T-cell (primary cell): ENCODE data around the gene MRTFA. TPM values are rescaled to one million over a fixed set of nuclear protein-coding genes. Genes with fewer than 3 reads are reported as not detected.

Experiments used
- ATAC-seq, 4 experiments: fragments of 200-7000 bp in 3 of 4; fragments of 150-1000 bp in 1 of 4; cut with Tn5 transposase; replicated peaks in 1 of 4; 1 replicate in 3 of 4; 2 replicates in 1 of 4; pipeline ENCODE4 v1.10.0; 2021; ENCODE audit warnings: moderate library complexity in 3 of 4, mild to moderate bottlenecking in 2 of 4, moderate number of reproducible peaks in 1 of 4
- CTCF ChIA-PET, 2 donors: fragments of 300-600 bp; sonication (Branson Sonifier 250); formaldehyde crosslinking; loops; one replicate each; lab custom pipeline; 2022; ENCODE audit warnings: antibody characterized with exemption in 2 of 2; lab: Charles Lee
- POLR2A ChIA-PET, 2 donors: fragments of 300-600 bp; sonication (Branson Sonifier 250); formaldehyde crosslinking; loops; one replicate each; lab custom pipeline; 2022; ENCODE audit warnings: antibody characterized with exemption in 2 of 2; lab: Charles Lee
- DNase-seq, 35 experiments: peaks; one replicate each; pipeline versions ENCODE4 v3.0.0 to v3.0.0-alpha.2; 2013 to 2023
- H3K27ac ChIP-seq: one replicate; pipeline ENCODE4 v1.5.1; 2013; ENCODE audit warnings: low read length
- H3K27me3 ChIP-seq, 2 experiments: replicated peaks in 1 of 2; 1 replicate in 1 of 2; 2 replicates in 1 of 2; pipeline versions ENCODE4 v1.6.1 to v1.7.0; 2013; ENCODE audit warnings: low read length in 1 of 2, mixed read lengths in 1 of 2; ENCODE audit not compliant: control insufficient read depth in 2 of 2, insufficient read depth in 2 of 2; ENCODE audit errors: extremely low read depth in 1 of 2
- H3K36me3 ChIP-seq, 2 donors: 1 replicate in 1 of 2; 2 replicates in 1 of 2; pipeline versions ENCODE4 v1.6.1 to v1.7.0; 2013; ENCODE audit warnings: low read length in 1 of 2; ENCODE audit not compliant: control insufficient read depth in 2 of 2, insufficient read depth in 1 of 2; ENCODE audit errors: extremely low read depth in 1 of 2
- H3K4me1 ChIP-seq, 2 experiments: 1 replicate in 1 of 2; 2 replicates in 1 of 2; pipeline versions ENCODE4 v1.6.1 to v1.7.0; 2013; ENCODE audit warnings: low read length in 2 of 2, mixed read lengths in 1 of 2; ENCODE audit not compliant: insufficient read depth in 2 of 2, control insufficient read depth in 1 of 2; ENCODE audit errors: extremely low read depth in 1 of 2
- H3K4me3 ChIP-seq, 2 donors: 1 replicate in 1 of 2; 2 replicates in 1 of 2; pipeline versions ENCODE4 v1.5.1 to v1.7.0; 2013; ENCODE audit warnings: mild to moderate bottlenecking in 2 of 2, low read length in 1 of 2, moderate library complexity in 1 of 2; ENCODE audit not compliant: control insufficient read depth in 1 of 2; ENCODE audit errors: extremely low read depth in 1 of 2
- H3K9me3 ChIP-seq: 2 replicates; pipeline ENCODE4 v1.7.0; 2013
- H3K27ac Mint-ChIP-seq, 2 donors: one replicate each; pipeline ENCODE4 v1.8.0; 2020 to 2021; ENCODE audit warnings: mild to moderate bottlenecking in 2 of 2, mixed read lengths in 2 of 2
- H3K27me3 Mint-ChIP-seq, 2 donors: one replicate each; pipeline ENCODE4 v1.8.0; 2021 to 2022; ENCODE audit warnings: mixed read lengths in 2 of 2
- H3K36me3 Mint-ChIP-seq: one replicate; pipeline ENCODE4 v1.8.0; 2021; ENCODE audit warnings: mixed read lengths
- H3K4me1 Mint-ChIP-seq, 3 donors: one replicate each; pipeline ENCODE4 v1.8.0; 2020 to 2022; ENCODE audit warnings: mixed read lengths in 3 of 3, mild to moderate bottlenecking in 1 of 3
- H3K4me3 Mint-ChIP-seq, 3 donors: one replicate each; pipeline ENCODE4 v1.8.0; 2020 to 2022; ENCODE audit warnings: mild to moderate bottlenecking in 3 of 3, mixed read lengths in 3 of 3, moderate library complexity in 3 of 3
- H3K9me3 Mint-ChIP-seq, 3 donors: one replicate each; pipeline ENCODE4 v1.8.0; 2020 to 2022; ENCODE audit warnings: mixed read lengths in 3 of 3
- WGBS: methylation state at CpG from one replicate; pipeline ENCODE4 v1.1.5; 2013; ENCODE audit warnings: missing lambda C conversion rate; ENCODE audit not compliant: insufficient coverage; 5-methylcytosine and 5-hydroxymethylcytosine counted together
- total RNA-seq, 35 experiments: library from RNA in 6 of 35; stranded (reverse) in 6 of 35; fragments of 120-200 nt in 1 of 35; gene quantifications; one replicate each; pipeline versions ENCODE4 v1.2.1 to v1.2.4 and lab custom pipeline; 2013 to 2026

MRTFA gene
- total RNA-seq, 5 donors from 2014 or later (not counting 1 experiment from before 2014, with no cell fraction given), result 81.9 to 118 (median 114) TPM

DNA sequence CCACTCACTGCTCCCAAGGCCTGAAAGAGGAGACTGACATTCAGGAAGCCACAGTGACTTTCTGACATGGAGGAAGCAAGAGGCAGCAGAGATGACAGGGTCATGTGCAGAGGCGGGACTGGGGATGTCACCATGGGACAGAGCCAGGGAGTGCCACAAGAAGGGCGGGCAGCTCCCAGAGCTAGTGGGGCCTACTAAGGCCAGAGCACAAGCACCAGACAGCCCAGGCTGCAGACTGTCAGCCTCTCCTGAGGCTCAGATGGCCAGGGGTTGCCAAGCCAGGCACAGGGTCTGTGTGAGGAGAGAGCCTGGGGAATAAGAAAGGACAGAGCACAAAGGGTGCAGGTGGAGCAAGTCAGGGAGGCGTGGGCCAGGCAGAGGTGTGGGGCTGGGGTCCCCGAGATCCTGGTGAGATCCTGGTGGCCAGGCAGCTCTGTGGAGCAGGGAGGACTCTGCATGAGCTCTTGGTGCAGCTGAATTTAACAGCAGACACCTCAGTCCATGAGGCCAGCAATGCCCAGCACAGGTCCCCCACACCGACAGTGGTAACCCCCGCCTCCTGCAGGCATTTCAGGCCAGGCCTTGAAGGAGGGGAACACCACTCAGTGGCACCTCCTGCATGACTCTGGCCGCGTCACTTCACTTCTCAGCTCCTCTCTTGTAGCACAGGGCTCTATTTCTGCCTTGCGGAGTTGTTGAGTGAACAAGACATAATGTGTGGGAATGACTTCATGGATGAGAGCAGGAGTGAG lies 213.8 kb downstream of the MRTFA start:
- ChIA-PET CTCF (no interaction called here), POLR2A (no interaction called here)
- H3K27me3 Mint-ChIP-seq, result no peaks in the 10 kb centered on the region
- Histone ChIP-seq H3K36me3 (peaks cover 42 to 100% of the 10 kb centered on the region in 2 donors), H3K4me3 (no peak overlapping the region), H3K4me1 (peaks cover 0 to 24% of the 10 kb centered on the region in 2 experiments), H3K27me3 (no peaks in the 10 kb centered on the region), H3K9me3 (no peaks in the 10 kb centered on the region), H3K27ac (no peak overlapping the region)
- ATAC-seq, result no peak
- peaks cover 10 to 29% (median 13%) of the 10 kb centered on the region in 3 donors for H3K4me1 Mint-ChIP-seq
- no peak for DNase-seq
- no peak overlapping the region for H3K4me3 Mint-ChIP-seq
- no peaks in the 10 kb centered on the region for H3K9me3 Mint-ChIP-seq
- peak overlapping the region; percentile 26 to 58 for H3K27ac Mint-ChIP-seq
- 99% methylated on average over 7 of the region's 9 CpGs for whole genome bisulfite sequencing
- H3K36me3 Mint-ChIP-seq, result peaks cover 50% of the 10 kb centered on the region

GRCh38 chr22:40421941-40422340 lies 214.6 kb downstream of the MRTFA start:
- no peak for DNase-seq
- H3K4me3 Mint-ChIP-seq, result no peak overlapping the region
- H3K4me1 Mint-ChIP-seq, result peaks cover 10 to 30% (median 12%) of the 10 kb centered on the region in 3 donors
- Histone ChIP-seq H3K36me3 (peaks cover 39 to 99% of the 10 kb centered on the region in 2 donors), H3K4me3 (no peak overlapping the region), H3K27ac (no peak overlapping the region), H3K27me3 (no peaks in the 10 kb centered on the region), H3K9me3 (no peaks in the 10 kb centered on the region), H3K4me1 (peaks cover 0 to 31% of the 10 kb centered on the region in 2 experiments)
- no peaks in the 10 kb centered on the region for H3K9me3 Mint-ChIP-seq
- no peak for ATAC-seq
- CTCF ChIA-PET, result no interaction called here
- POLR2A ChIA-PET, result no interaction called here
- 100% methylated on average over 1 of the region's 1 CpG for WGBS
- H3K36me3 Mint-ChIP-seq, result peaks cover 48% of the 10 kb centered on the region
- peak overlapping the region; percentile 34 to 68 for H3K27ac Mint-ChIP-seq
- no peaks in the 10 kb centered on the region for H3K27me3 Mint-ChIP-seq

GRCh38 chr22:40421082-40421350 lies 215.5 kb downstream of the MRTFA start:
- POLR2A ChIA-PET, result no interaction called here
- no peak for ATAC-seq
- Mint-ChIP-seq H3K36me3 (peaks cover 45% of the 10 kb centered on the region), H3K9me3 (no peaks in the 10 kb centered on the region), H3K4me3 (no peak overlapping the region), H3K4me1 (peaks cover 11 to 33% (median 12%) of the 10 kb centered on the region in 3 donors), H3K27me3 (no peaks in the 10 kb centered on the region), H3K27ac (no peak overlapping the region)
- no peak for DNase-seq
- Histone ChIP-seq H3K36me3 (peaks cover 43 to 98% of the 10 kb centered on the region in 2 donors), H3K27ac (no peak overlapping the region), H3K9me3 (no peaks in the 10 kb centered on the region), H3K4me3 (no peak overlapping the region), H3K4me1 (peaks cover 0 to 40% of the 10 kb centered on the region in 2 experiments), H3K27me3 (no peaks in the 10 kb centered on the region)
- CTCF ChIA-PET, result no interaction called here
- WGBS, result 100% methylated on average over 3 of the region's 4 CpGs

GRCh38 chr22:40420341-40421081 lies 216.0 kb downstream of the MRTFA start:
- no peak overlapping the region for H3K4me3 Mint-ChIP-seq
- Histone ChIP-seq H3K4me3 (no peak overlapping the region), H3K36me3 (peaks cover 38 to 94% of the 10 kb centered on the region in 2 donors), H3K27me3 (no peaks in the 10 kb centered on the region), H3K4me1 (peaks cover 2 to 45% of the 10 kb centered on the region in 2 experiments), H3K9me3 (no peaks in the 10 kb centered on the region), H3K27ac (no peak overlapping the region)
- peaks cover 16 to 38% (median 17%) of the 10 kb centered on the region in 3 donors for H3K4me1 Mint-ChIP-seq
- peaks cover 49% of the 10 kb centered on the region for H3K36me3 Mint-ChIP-seq
- POLR2A ChIA-PET, result no interaction called here
- 96% methylated on average over 14 of the region's 18 CpGs for WGBS
- H3K9me3 Mint-ChIP-seq, result no peaks in the 10 kb centered on the region
- H3K27me3 Mint-ChIP-seq, result no peaks in the 10 kb centered on the region
- H3K27ac Mint-ChIP-seq, result no peak overlapping the region
- ATAC-seq, result no peak
- no peak for DNase-seq
- CTCF ChIA-PET, result no interaction called here

DNA sequence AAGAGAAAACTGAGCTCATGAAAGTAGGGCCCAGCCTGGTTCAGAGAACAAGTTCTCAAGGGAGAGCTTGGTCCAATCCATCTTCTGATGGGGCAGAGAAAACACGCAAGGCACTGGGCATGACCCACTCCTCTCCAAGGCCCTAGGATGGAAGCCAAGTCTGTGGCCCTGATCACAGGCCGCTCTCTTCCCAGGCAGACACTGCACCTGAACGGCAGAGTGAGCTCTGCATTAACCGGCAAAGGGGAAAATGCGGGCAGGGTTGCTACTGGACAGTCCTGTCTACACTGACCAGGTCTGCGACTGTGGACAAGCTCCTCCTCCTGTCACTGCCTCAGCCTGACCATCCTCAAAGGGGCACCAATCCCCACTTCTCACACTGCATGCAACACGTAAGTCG lies 216.8 kb downstream of the MRTFA start:
- peaks cover 47% of the 10 kb centered on the region for H3K36me3 Mint-ChIP-seq
- no peak overlapping the region for H3K4me3 Mint-ChIP-seq

DNA sequence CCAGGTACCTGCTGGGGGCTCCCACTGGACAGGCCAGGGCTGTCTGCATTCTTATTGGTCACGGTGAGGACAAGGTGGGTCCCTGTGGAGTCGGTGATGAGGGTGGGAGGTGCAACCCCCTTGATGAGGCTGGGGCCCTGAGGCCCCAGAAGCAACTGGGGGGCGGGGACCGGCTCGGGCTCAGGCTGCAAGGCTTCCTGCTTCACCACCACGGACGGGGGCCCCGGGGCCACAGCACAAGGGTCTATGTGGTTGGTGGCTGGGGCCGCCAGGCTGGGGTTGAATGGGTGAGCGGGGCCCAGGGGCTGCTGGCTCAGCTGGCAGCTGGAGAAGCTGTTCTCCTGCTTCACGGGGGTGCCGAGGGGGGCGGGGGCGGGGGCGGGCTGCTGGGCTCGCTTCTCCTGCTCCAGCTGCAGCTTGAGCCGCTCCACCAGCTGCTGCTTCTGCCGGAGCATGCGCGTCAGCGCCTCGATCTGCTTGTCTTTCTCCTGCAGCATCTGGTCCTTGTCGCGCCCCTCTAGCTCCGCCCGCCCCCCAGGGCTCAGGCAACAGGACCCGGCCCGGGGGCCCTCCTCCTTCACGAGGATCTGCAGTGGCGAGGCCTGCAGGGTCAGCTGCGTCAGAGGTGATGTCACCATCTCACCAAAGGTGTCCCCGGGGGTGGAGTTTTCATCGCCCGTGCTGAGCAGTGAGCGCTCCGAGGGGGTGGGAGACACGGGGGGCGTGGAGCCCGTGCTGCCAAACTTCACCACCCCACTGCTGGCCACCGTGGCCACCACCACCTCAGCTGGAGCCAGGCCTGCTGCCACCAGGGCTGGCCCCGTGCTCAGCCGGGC lies 217.9 kb downstream of the MRTFA start:
- CTCF ChIA-PET, result interaction anchor here in 1 of 2 donors (0.6 kb wide), 1 partner anchor 423 kb away, joined by 8 read pairs; no protein-coding TSS in a partner anchor
- Histone ChIP-seq H3K27ac (no peak overlapping the region), H3K4me1 (peaks cover 2 to 53% of the 10 kb centered on the region in 2 experiments), H3K4me3 (no peak overlapping the region), H3K36me3 (peaks cover 29 to 82% of the 10 kb centered on the region in 2 donors), H3K9me3 (no peaks in the 10 kb centered on the region), H3K27me3 (no peaks in the 10 kb centered on the region)
- no peaks in the 10 kb centered on the region for H3K9me3 Mint-ChIP-seq
- no peak overlapping the region for H3K4me3 Mint-ChIP-seq
- H3K36me3 Mint-ChIP-seq, result peaks cover 46% of the 10 kb centered on the region
- POLR2A ChIA-PET, result interaction anchor here (0.6 kb wide), 2 partner anchors 1077 to 1747 kb away, joined by 3 read pairs; no protein-coding TSS in a partner anchor
- peaks cover 24 to 48% (median 35%) of the 10 kb centered on the region in 3 donors for H3K4me1 Mint-ChIP-seq
- H3K27ac Mint-ChIP-seq, result peak overlapping the region in 1 of 2 donors; percentile 58
- ATAC-seq (peak in 1 of 4 experiments; percentile 81), DNase-seq (peak in 25 of 35 experiments; percentile 6 to 60 (median 29))
- H3K27me3 Mint-ChIP-seq, result no peaks in the 10 kb centered on the region
- WGBS, result 74% methylated on average over 37 of the region's 42 CpGs

More for the DNA sequence above, 216.8 kb downstream of the MRTFA start:
- DNase-seq (no peak), ATAC-seq (no peak)
- Mint-ChIP-seq H3K9me3 (no peaks in the 10 kb centered on the region), H3K27me3 (no peaks in the 10 kb centered on the region), H3K4me1 (peaks cover 24 to 41% (median 25%) of the 10 kb centered on the region in 3 donors), H3K27ac (peak overlapping the region; percentile 67 to 80)
- CTCF ChIA-PET, result no interaction called here
- WGBS, result 98% methylated on average over 8 of the region's 8 CpGs
- peaks cover 2 to 53% of the 10 kb centered on the region in 2 experiments for H3K4me1 ChIP-seq
- POLR2A ChIA-PET, result interaction anchor here in 1 of 2 donors (0.7 to 1.0 kb wide), 2 partner anchors 14 to 73 kb away, joined by 3 to 4 read pairs; no protein-coding TSS in a partner anchor
- no peak overlapping the region for H3K4me3 ChIP-seq
- peaks cover 33 to 88% of the 10 kb centered on the region in 2 donors for H3K36me3 ChIP-seq
- no peaks in the 10 kb centered on the region for H3K9me3 ChIP-seq
- no peaks in the 10 kb centered on the region for H3K27me3 ChIP-seq
- no peak overlapping the region for H3K27ac ChIP-seq
